MM.1S (cell line): ENCODE data around the gene KDELR3.

Experiments
- EZH2 ChIP-seq: fragments of 300-600 bp; sonication (generic); optimal IDR thresholded peaks from 2 replicates; pipeline ENCODE3; 2017; ENCODE audit warnings: low read depth, mild to moderate bottlenecking, antibody characterized with exemption, low read length, mixed read lengths
- EZH2phosphoT487 ChIP-seq: fragments of 300-600 bp; sonication (generic); IDR thresholded peaks from 2 replicates; pipeline ENCODE4 v1.6.1; 2018; ENCODE audit warnings: antibody characterized with exemption, low read length
- TF ChIP-seq, protein P1 (sequence below): fragments of 300-600 bp; sonication (generic); IDR thresholded peaks from 2 replicates; pipeline ENCODE4 v1.5.1; 2016; ENCODE audit warnings: antibody characterized with exemption, low read length, mixed read lengths

DNA sequence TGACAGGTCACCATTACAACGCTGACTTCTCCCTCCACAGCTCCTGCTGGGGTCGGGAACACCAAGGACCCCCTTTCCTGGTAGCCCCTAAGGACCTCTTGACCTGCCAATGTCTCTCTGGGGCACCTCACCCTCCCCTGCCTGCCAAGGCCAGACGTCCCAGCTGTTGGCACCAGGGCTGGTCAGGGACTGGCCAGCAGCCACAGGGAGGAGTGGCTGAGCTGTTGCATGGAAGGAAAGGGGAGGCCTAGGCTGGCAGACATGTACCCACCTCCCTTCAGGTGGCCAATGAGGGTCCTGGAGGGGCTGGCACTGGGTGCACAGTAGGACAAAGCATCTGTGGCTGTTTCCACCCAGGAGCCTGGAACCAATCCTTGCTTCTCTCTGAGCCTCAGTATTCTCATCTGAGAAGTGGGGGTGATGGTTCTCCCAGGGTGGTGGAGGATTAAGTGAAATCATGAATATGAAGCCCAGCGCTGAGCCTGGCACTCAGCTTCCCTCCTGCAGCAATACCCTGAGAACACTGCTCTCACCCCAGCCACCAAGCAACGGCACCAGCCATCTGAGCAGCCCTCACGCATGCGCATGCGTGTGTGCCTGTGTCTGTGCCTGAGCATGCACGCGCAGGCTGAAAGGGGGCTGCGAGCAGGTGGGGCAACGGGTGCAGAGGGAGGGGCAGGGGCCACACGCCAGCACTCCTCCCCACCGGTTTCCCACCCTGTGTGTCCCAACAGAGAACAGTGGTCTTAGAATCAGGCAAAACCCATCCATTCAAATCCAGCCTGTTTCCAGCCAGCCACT is 18.8 kb upstream of the KDELR3 start:
- TF ChIP-seq, protein P1, sequence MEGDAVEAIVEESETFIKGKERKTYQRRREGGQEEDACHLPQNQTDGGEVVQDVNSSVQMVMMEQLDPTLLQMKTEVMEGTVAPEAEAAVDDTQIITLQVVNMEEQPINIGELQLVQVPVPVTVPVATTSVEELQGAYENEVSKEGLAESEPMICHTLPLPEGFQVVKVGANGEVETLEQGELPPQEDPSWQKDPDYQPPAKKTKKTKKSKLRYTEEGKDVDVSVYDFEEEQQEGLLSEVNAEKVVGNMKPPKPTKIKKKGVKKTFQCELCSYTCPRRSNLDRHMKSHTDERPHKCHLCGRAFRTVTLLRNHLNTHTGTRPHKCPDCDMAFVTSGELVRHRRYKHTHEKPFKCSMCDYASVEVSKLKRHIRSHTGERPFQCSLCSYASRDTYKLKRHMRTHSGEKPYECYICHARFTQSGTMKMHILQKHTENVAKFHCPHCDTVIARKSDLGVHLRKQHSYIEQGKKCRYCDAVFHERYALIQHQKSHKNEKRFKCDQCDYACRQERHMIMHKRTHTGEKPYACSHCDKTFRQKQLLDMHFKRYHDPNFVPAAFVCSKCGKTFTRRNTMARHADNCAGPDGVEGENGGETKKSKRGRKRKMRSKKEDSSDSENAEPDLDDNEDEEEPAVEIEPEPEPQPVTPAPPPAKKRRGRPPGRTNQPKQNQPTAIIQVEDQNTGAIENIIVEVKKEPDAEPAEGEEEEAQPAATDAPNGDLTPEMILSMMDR = no peak
- TF ChIP-seq EZH2phosphoT487 (no peak), EZH2 (no peak)
